ENCODE measurements around the gene ANKH.

ANKH gene

GRCh38 chr5:14757850-14758249, 113.7 kb downstream of the ANKH start:
- H3K4me3 ChIP-seq = no peak overlapping the region
- intact Hi-C loops (cut with DNase I; ENCODE audit: low total_unique reads) = no loop called here
- no peak overlapping the region for H3K27ac ChIP-seq
- no peak for DNase-seq
- no peaks in the 10 kb centered on the region for H3K27me3 ChIP-seq
- no peaks in the 10 kb centered on the region for H3K9me3 ChIP-seq
- peaks cover 0 to 29% (median 18%) of the 10 kb centered on the region in 3 donors for H3K36me3 ChIP-seq
- no peak for TF ChIP-seq CTCF (IDR thresholded peaks at IDR 0.05)
- peaks cover 0 to 17% (median 6%) of the 10 kb centered on the region in 4 donors for H3K4me1 ChIP-seq

GRCh38 chr5:14756478-14756877, 115.1 kb downstream of the ANKH start:
- no peak for DNase-seq
- intact Hi-C loops (cut with DNase I; ENCODE audit: low total_unique reads) = no loop called here
- Histone ChIP-seq H3K4me1 (peaks cover 0 to 17% (median 6%) of the 10 kb centered on the region in 4 donors), H3K27me3 (no peaks in the 10 kb centered on the region), H3K9me3 (no peaks in the 10 kb centered on the region), H3K4me3 (no peak overlapping the region), H3K36me3 (peaks cover 0 to 38% (median 23%) of the 10 kb centered on the region in 3 donors), H3K27ac (no peak overlapping the region)
- no peak for TF ChIP-seq CTCF (IDR thresholded peaks at IDR 0.05)

GRCh38 chr5:14753947-14754346, 117.6 kb downstream of the ANKH start:
- H3K4me1 ChIP-seq = peaks cover 0 to 9% (median 2%) of the 10 kb centered on the region in 4 donors
- peak overlapping the region; percentile 31 to 37 for H3K27ac ChIP-seq
- no peaks in the 10 kb centered on the region for H3K27me3 ChIP-seq
- peaks cover 18 to 55% (median 43%) of the 10 kb centered on the region in 3 donors for H3K36me3 ChIP-seq
- no peaks in the 10 kb centered on the region for H3K9me3 ChIP-seq
- H3K4me3 ChIP-seq = no peak overlapping the region
- TF ChIP-seq CTCF (IDR thresholded peaks at IDR 0.05) = no peak
- no peak for DNase-seq
- intact Hi-C loops (cut with DNase I; ENCODE audit: low total_unique reads) = no loop called here

GRCh38 chr5:14753292-14753691, 118.3 kb downstream of the ANKH start:
- H3K27me3 ChIP-seq = no peaks in the 10 kb centered on the region
- no peak overlapping the region for H3K4me3 ChIP-seq
- no peaks in the 10 kb centered on the region for H3K9me3 ChIP-seq
- TF ChIP-seq CTCF (IDR thresholded peaks at IDR 0.05) = no peak
- no peak overlapping the region for H3K27ac ChIP-seq
- DNase-seq = no peak
- intact Hi-C loops (cut with DNase I; ENCODE audit: low total_unique reads) = no loop called here
- peaks cover 0 to 9% (median 2%) of the 10 kb centered on the region in 4 donors for H3K4me1 ChIP-seq
- H3K36me3 ChIP-seq = peaks cover 18 to 61% (median 49%) of the 10 kb centered on the region in 3 donors

GRCh38 chr5:14752497-14753071, 119.0 kb downstream of the ANKH start:
- H3K4me1 ChIP-seq = peaks cover 0 to 15% (median 2%) of the 10 kb centered on the region in 4 donors
- intact Hi-C loops (cut with DNase I; ENCODE audit: low total_unique reads) = no loop called here
- peaks cover 18 to 68% (median 51%) of the 10 kb centered on the region in 3 donors for H3K36me3 ChIP-seq

More at GRCh38 chr5:14752497-14753071, 119.0 kb downstream of the ANKH start:
- H3K27ac ChIP-seq = no peak overlapping the region
- H3K4me3 ChIP-seq = no peak overlapping the region
- DNase-seq = no peak
- H3K27me3 ChIP-seq = no peaks in the 10 kb centered on the region
- no peak for TF ChIP-seq CTCF (IDR thresholded peaks at IDR 0.05)
- no peaks in the 10 kb centered on the region for H3K9me3 ChIP-seq
